Right cardiac atrium (tissue), 5 donors: Measurements from ENCODE around the gene NEDD4L. TPM values are rescaled to one million over a fixed set of nuclear protein-coding genes. Genes with fewer than 3 reads are reported as not detected.
A peak's percentile ranks its signal among the peaks of the same experiment; 100 is the strongest.

Experiments used
- ATAC-seq, 2 donors: fragments of 200-7000 bp; cut with Tn5 transposase; one replicate each; pipeline versions ENCODE4 v1.8.0 to v1.9.1; 2020; ENCODE audit warnings: moderate library complexity in 2 of 2, mild to moderate bottlenecking in 1 of 2
- DNase-seq, 3 donors: peaks; one replicate each; pipeline ENCODE4 v3.0.0-alpha.2; 2020
- H3K27ac ChIP-seq: one replicate; pipeline ENCODE4 v1.5.1; 2013; ENCODE audit warnings: mild to moderate bottlenecking, low read length, control low read depth, moderate library complexity
- H3K27me3 ChIP-seq: one replicate; pipeline ENCODE4 v1.6.1; 2013; ENCODE audit not compliant: control insufficient read depth, insufficient read depth
- H3K4me1 ChIP-seq: one replicate; pipeline ENCODE4 v1.6.1; 2013; ENCODE audit warnings: low read length; ENCODE audit not compliant: control insufficient read depth, insufficient read depth
- H3K4me3 ChIP-seq: one replicate; pipeline ENCODE4 v1.5.1; 2013; ENCODE audit warnings: low read length, control low read depth
- H3K9me3 ChIP-seq: one replicate; pipeline ENCODE4 v1.6.1; 2013; ENCODE audit warnings: low read length; ENCODE audit not compliant: control insufficient read depth
- WGBS: extraction: QIAGEN DNeasy Blood & Tissue Kit; methylation state at CpG from one replicate; pipeline ENCODE4 v1.1.7; 2013; 5-methylcytosine and 5-hydroxymethylcytosine counted together
- intact Hi-C, 4 donors: fragments of 100-400 bp; cut with DNase I; formaldehyde crosslinking; loops; one replicate each; pipeline versions ENCODE4 v1.11.0 to v1.14.0; 2022 to 2023
- polyA plus RNA-seq: library from polyadenylated mRNA; stranded (reverse); fragments of 200-250 nt; gene quantifications from one replicate; pipeline ENCODE4 v1.2.3, GENCODE V29; 2013
- total RNA-seq, 4 donors: library from RNA; stranded (reverse); fragmentation: NEBNext Ultra II Directional; extraction: Animal tissue kit (Norgen Biotek cat#: 25700); gene quantifications; one replicate each; pipeline ENCODE4 v1.2.1, GENCODE V29; 2021
- donor health status: healthy with polysubstance abuse.
- donor health status: DM: no; HTN: yes; CAD: no.
- donor health status: DM: no; HTN: no; CAD: no.
- donor health status: DM: no; HTN: yes; CAD: no; lungs with severe emphysema.
- donor health status: DM: yes; HTN: yes; CAD: no.

The NEDD4L gene
- total and polyA plus RNA-seq, 5 donors: 25.7 to 87.5 (median 74.0) TPM

DNA sequence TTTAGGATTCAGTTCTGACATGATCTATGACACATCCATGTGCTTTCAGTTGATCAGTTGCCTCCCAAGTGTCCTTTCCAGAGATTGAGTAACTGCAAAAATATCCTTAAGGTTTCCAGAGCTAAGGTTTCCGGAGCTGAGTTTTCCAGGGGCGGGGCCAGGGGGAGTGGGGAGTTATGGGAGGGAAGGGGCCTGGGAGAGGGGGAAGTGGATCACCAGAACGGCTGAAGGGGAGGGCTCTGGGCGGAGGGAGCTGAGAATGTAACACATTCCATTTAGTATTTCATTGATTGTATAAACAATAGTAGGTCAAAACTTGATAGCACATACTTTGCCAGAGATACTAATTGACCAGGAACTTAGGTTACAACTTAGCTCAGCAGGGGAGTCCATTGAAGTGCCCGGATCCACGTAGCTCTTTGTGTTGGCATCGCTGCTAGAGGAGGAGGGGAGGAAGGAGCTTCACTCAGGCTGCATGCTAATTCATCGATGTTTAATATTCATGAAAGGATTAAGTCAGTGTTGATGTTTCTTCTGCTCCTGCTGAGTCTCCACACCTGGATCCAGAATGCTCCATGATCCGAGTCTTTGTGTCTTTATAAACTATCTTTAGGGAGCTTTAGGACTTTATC lies 295.1 kb downstream of the NEDD4L start:
- WGBS: 35% methylated on average over 9 of the region's 9 CpGs
- intact Hi-C loops: no loop called here
- Histone ChIP-seq H3K27ac (no peak overlapping the region), H3K9me3 (no peaks in the 10 kb centered on the region), H3K4me3 (no peak overlapping the region), H3K4me1 (no peaks in the 10 kb centered on the region), H3K27me3 (no peaks in the 10 kb centered on the region)
- ATAC-seq: peak; percentile 49 to 78
- peak; percentile 34 to 64 (median 58) for DNase-seq

DNA sequence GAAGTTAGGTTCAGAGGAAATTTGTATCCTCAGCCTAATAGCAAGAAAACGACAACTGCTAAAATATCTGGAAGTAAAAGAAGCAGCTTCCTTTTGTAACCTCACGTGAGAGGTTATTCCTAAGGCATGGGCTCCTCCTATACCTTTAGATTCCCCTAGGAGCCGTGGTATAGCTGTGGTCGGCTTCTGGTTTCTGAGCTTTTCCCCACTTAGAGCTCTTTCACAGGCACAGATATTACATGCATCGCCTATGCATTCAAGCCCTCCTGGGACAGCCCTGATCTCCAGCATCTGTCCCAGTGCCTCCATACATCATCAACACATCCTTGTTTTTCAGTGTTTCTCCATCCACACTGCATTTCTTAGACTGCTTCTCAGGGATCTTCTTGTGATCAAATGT lies 295.9 kb downstream of the NEDD4L start:
- DNase-seq (no peak), ATAC-seq (no peak)
- no peak overlapping the region for H3K27ac ChIP-seq
- H3K9me3 ChIP-seq: no peaks in the 10 kb centered on the region
- WGBS: 80% methylated on average over 5 of the region's 5 CpGs
- intact Hi-C loops: no loop called here
- H3K27me3 ChIP-seq: no peaks in the 10 kb centered on the region
- H3K4me1 ChIP-seq: no peaks in the 10 kb centered on the region
- H3K4me3 ChIP-seq: no peak overlapping the region

DNA sequence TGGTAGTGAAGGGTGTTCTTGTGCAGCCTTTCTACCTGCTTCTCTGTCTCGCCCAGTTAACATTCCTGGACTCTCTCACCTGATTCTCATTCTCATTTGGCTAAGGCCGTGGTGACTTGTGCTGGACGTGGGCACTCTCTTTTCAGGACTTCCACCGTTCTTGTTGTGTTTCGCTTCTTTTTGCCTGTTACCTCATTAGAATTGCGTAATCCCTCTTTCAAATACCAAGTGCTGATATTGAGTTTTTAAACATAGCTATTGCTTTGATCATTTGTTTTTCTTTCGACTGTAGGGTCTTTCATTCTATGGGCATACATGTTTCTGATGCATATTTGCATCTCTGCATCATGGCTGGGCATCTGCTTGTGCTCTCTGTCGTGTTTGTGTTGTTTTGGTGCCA lies 297.9 kb downstream of the NEDD4L start:
- H3K27ac ChIP-seq: no peak overlapping the region
- 79% methylated on average over 8 of the region's 8 CpGs for WGBS
- no peak overlapping the region for H3K4me3 ChIP-seq
- H3K4me1 ChIP-seq: no peaks in the 10 kb centered on the region
- no peak for ATAC-seq
- DNase-seq: no peak
- H3K9me3 ChIP-seq: no peaks in the 10 kb centered on the region
- H3K27me3 ChIP-seq: no peaks in the 10 kb centered on the region
- intact Hi-C loops: no loop called here

DNA sequence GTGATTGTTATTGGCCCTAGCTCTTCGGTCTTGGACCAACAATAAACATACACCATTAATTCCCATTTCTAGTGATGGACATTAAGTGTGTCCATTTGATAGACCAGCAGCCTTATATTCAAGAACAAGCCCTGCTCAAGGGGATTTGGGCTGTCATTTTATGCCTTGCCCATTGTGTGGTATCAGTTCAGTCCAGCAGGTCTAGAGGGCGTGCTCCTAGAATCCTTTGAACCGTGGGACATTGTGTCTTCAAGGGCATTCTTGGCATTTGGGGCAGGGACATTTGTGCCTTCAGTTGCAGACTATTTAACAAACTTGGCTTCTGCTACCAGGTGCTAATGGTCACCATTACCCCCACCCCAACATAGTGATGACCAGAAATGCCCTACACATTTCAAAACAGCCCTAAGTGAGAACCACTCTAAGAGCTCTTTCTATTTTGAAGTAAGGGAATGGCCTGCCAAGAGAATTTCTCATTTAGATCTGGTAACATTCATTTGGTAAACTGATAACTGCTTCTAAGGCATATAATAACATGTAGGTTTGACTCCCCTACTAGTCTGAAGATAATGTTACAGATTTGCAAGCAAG lies 300.1 kb downstream of the NEDD4L start:
- intact Hi-C loops: no loop called here
- Histone ChIP-seq H3K27me3 (no peaks in the 10 kb centered on the region), H3K4me1 (no peaks in the 10 kb centered on the region), H3K4me3 (no peak overlapping the region), H3K27ac (peak overlapping the region; percentile 65), H3K9me3 (no peaks in the 10 kb centered on the region)
- ATAC-seq (peak in 1 of 2 donors; percentile 72), DNase-seq (no peak)
- 88% methylated on average over 3 of the region's 3 CpGs for WGBS

DNA sequence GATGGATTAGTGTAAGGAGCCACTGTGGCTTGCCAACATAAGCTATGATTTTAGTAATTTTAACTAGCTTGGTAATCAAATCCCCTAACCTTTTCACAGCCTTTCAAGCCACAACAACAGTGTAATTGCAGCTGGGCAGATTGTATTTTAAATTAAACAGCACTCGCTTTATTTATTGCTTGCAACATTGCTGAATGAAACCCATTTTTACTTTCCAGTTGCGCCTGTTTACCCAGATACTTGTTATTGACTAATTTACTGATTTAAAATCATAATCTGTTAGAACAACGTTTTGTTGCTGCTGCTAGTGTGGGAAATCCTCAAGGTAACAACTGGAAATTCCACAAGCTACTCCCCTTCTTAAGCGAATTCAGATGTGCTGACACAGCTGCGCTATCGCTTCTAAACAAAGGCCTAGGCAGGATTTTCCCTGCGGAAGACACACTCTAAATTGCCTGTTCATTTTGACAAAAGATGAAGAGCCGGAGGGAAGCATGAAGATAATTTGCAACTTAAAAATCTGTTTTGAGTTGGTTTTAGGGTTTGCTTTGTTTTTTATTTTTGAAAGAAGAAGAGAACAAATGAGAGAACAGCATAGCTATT lies 300.9 kb downstream of the NEDD4L start:
- Histone ChIP-seq H3K27me3 (no peaks in the 10 kb centered on the region), H3K4me1 (no peaks in the 10 kb centered on the region), H3K4me3 (no peak overlapping the region), H3K27ac (no peak overlapping the region), H3K9me3 (no peaks in the 10 kb centered on the region)
- ATAC-seq (no peak), DNase-seq (no peak)
- WGBS: 79% methylated on average over 8 of the region's 8 CpGs
- intact Hi-C loops: no loop called here

DNA sequence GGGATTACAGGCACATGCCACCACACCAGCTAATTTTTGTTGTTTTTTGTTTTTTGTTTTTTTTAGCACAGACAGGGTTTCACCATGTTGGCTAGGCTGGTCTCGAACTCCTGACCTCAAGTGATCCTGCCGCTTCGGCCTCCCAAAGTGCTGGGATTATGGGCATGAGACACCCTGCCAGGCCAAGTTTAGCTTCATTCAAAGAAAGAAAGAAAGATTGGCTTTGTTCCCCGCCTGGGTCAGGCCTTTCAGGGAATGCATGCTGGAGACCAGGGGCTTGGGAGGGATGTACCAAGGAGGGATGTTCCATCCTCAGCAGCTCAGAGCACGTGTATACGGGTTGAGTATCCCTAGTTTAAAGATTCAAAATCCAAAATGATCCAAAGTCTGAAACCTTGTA lies 301.8 kb downstream of the NEDD4L start:
- H3K27me3 ChIP-seq: no peaks in the 10 kb centered on the region
- 78% methylated on average over 6 of the region's 6 CpGs for WGBS
- no peak overlapping the region for H3K4me3 ChIP-seq
- H3K4me1 ChIP-seq: no peaks in the 10 kb centered on the region
- ATAC-seq (no peak), DNase-seq (no peak)
- intact Hi-C loops: no loop called here
- H3K9me3 ChIP-seq: no peaks in the 10 kb centered on the region
- H3K27ac ChIP-seq: no peak overlapping the region

DNA sequence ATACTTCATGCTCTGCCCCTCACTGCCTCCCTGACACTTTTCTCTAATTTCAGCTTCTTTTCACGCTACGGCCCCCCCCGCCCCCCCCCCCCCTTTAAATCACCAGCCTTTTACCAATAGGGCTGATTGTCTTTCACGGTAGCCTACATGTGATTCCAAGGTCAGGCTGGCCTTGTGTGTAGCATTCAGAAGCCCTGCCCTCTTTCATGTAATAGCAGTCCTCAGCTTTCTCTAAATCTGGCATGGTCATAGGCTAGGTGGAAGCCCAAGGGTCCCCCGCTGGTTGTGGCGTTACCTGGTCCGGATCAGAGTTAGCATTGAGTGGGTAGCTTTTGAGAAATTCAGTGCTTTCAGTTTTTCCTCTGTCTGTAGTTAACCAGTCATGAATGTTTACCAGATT lies 303.1 kb downstream of the NEDD4L start:
- DNase-seq (no peak), ATAC-seq (no peak)
- Histone ChIP-seq H3K27ac (no peak overlapping the region), H3K4me1 (no peaks in the 10 kb centered on the region), H3K27me3 (no peaks in the 10 kb centered on the region), H3K4me3 (no peak overlapping the region), H3K9me3 (no peaks in the 10 kb centered on the region)
- intact Hi-C loops: no loop called here
- WGBS: 73% methylated on average over 7 of the region's 7 CpGs

DNA sequence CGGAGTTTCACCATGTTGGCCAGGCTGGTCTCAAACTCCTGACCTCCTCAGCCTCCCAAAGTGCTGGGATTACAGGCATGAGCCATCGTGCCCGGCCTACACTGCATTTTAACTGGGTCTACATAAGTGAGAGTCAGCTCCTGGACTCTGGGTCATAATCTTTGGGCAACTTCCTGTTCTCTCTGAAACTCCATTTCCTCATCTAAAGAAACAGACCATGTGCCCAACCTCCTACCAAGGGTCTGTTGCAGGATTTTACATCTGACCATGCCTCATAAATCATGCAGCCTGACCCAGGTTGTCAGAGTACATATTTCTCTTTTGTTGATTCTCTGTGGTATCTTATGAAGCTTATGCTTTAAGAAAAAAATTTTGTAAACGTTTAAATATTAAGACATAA lies 304.5 kb downstream of the NEDD4L start:
- DNase-seq: no peak
- intact Hi-C loops: no loop called here
- no peaks in the 10 kb centered on the region for H3K9me3 ChIP-seq
- WGBS: 74% methylated on average over 4 of the region's 4 CpGs
- H3K27ac ChIP-seq: no peak overlapping the region
- no peak overlapping the region for H3K4me3 ChIP-seq
- no peak for ATAC-seq
- no peaks in the 10 kb centered on the region for H3K4me1 ChIP-seq
- H3K27me3 ChIP-seq: no peaks in the 10 kb centered on the region

DNA sequence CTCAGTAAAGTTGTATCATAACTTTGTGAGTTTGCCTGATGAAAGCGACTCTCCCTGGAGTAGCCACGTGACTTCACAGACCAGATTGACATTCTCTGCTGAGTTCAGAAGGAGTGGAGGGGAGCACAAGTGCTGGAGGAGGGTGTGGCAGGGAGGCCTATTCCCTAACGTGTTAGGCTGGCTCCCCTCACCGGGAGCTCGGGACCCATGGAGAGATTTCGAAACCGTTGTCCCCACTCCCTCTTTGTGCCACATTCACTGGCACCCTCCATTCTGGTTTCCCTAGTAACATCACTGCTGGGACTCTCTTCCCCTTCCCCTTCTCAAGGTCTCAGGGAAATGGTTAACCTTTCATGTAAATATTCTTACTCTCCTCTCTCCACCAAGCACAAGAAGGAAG lies 304.9 kb downstream of the NEDD4L start:
- Histone ChIP-seq H3K4me3 (no peak overlapping the region), H3K9me3 (no peaks in the 10 kb centered on the region), H3K27me3 (no peaks in the 10 kb centered on the region), H3K27ac (no peak overlapping the region), H3K4me1 (no peaks in the 10 kb centered on the region)
- ATAC-seq (no peak), DNase-seq (no peak)
- WGBS: 80% methylated on average over 7 of the region's 7 CpGs
- intact Hi-C loops: no loop called here

DNA sequence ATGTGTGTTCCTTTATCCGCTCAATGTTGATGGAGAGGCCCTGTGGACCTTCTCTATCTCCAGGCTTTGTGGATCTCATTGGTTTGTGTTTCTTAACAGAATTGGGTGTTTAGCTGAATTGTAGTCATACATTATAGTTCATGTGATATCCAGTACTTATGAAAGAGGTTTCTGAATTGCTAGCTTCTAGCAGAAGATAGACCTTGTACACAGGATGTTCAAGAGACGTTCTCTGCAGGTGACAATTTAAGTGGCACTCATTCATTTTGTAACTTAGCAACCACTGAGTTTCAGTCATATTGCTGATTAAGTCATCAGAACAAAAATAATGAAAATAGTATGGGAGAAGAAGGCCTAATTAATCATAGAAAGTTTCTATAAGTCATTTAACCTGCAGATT lies 305.6 kb downstream of the NEDD4L start:
- DNase-seq (no peak), ATAC-seq (no peak)
- no peaks in the 10 kb centered on the region for H3K27me3 ChIP-seq
- H3K4me1 ChIP-seq: no peaks in the 10 kb centered on the region
- intact Hi-C loops: no loop called here
- 85% methylated on average over 2 of the region's 2 CpGs for WGBS
- no peaks in the 10 kb centered on the region for H3K9me3 ChIP-seq
- no peak overlapping the region for H3K4me3 ChIP-seq
- H3K27ac ChIP-seq: no peak overlapping the region

DNA sequence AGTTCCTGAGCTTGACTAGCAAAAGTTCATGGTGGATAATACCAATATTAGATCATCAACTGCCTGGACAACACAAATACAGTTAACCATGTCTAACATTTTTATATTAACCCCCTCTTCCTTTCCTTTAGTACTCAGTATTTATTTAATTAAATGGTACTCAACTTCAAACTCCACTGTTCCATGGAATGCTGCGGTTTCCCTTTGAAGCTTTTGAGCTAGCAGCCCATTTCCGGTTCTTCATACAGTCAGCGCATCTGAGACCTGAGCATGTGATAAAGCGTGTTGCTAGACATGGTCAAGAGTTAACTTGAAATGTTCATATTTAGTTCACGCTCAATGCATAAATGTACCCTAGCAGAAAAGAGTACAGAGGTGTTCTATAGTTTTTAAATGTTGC lies 306.5 kb downstream of the NEDD4L start:
- Histone ChIP-seq H3K27ac (no peak overlapping the region), H3K4me3 (no peak overlapping the region), H3K4me1 (no peaks in the 10 kb centered on the region), H3K9me3 (no peaks in the 10 kb centered on the region), H3K27me3 (no peaks in the 10 kb centered on the region)
- ATAC-seq (no peak), DNase-seq (no peak)
- intact Hi-C loops: no loop called here
- WGBS: 96% methylated on average over 5 of the region's 5 CpGs
